ENCODE data around the gene LRRC27. TPM values are rescaled to one million over a fixed set of nuclear protein-coding genes. Genes with fewer than 3 reads are reported as not detected.

Gene LRRC27
- 14.7 and 15.2 TPM in 2 replicates for total RNA-seq

GRCh38 chr10:132331601-132332432 lies at the start of gene LRRC27:
TSS of gene LRRC27 (plus strand) at chr10:132332193. CDS start at chr10:132333525, 1,332 bp downstream.

GRCh38 chr10:132307823-132308586 lies 24.0 kb upstream of the LRRC27 start, which contains the start of gene STK32C:
TSS of gene STK32C (minus strand) at chr10:132307950. CDS start at chr10:132307833, 117 bp downstream.

GRCh38 chr10:132397036-132397541 lies 65.1 kb downstream of the LRRC27 start, which contains the start of gene PWWP2B:
TSS of gene PWWP2B (plus strand) at chr10:132397200. CDS start at chr10:132397227, 27 bp downstream.

Other genes starting within 250 kb of the LRRC27 start
- gene DPYSL4, start 145.2 kb upstream of the LRRC27 start, total RNA-seq = 1.3 and 4.2 TPM in 2 replicates
- gene STK32C, start 24.2 kb upstream of the LRRC27 start, total RNA-seq = 10.3 and 16.2 TPM in 2 replicates
- gene PWWP2B, start 65.0 kb downstream of the LRRC27 start, total RNA-seq = 8.6 and 22.2 TPM in 2 replicates
- gene INPP5A, start 205.6 kb downstream of the LRRC27 start, total RNA-seq = 37.8 and 54.6 TPM in 2 replicates